Prostate gland (tissue), 2 donors: ENCODE data around the gene L1CAM. TPM values are rescaled to one million over a fixed set of nuclear protein-coding genes. Genes with fewer than 3 reads are reported as not detected.

Source experiments
- DNase-seq: peaks from one replicate; pipeline ENCODE4 v3.0.0-alpha.2; 2019; ENCODE audit warnings: low spot score
- H3K27ac ChIP-seq, 2 donors: fragments of 200-600 bp; sonication (generic); 2 replicates each; pipeline ENCODE4 v1.5.1; 2017 to 2019
- H3K27me3 ChIP-seq: fragments of 200-600 bp; sonication (generic); replicated peaks from 2 replicates; pipeline ENCODE4 v1.5.1; 2019; ENCODE audit not compliant: insufficient read depth
- H3K36me3 ChIP-seq, 2 donors: fragments of 200-600 bp; sonication (generic); 1 replicate in 1 of 2; 2 replicates in 1 of 2; pipeline versions ENCODE4 v1.5.1 to v1.8.1; 2017 to 2019
- H3K4me1 ChIP-seq: fragments of 200-600 bp; sonication (generic); replicated peaks from 2 replicates; pipeline ENCODE4 v1.5.1; 2019
- H3K4me3 ChIP-seq, 2 donors: fragments of 200-600 bp; sonication (generic); 2 replicates each; pipeline ENCODE4 v1.5.1; 2017 to 2019
- H3K9me3 ChIP-seq: fragments of 200-600 bp; sonication (generic); 2 replicates; pipeline ENCODE4 v1.5.1; 2017
- POLR2A ChIP-seq: fragments of 450-650 bp; IDR thresholded peaks from one replicate; pipeline ENCODE4 v1.6.1; 2016; ENCODE audit warnings: antibody characterized with exemption, mild to moderate bottlenecking
- POLR2AphosphoS5 ChIP-seq: sonication (generic); formaldehyde crosslinking; IDR thresholded peaks from one replicate; pipeline ENCODE4 v1.6.1; 2017; ENCODE audit warnings: antibody characterized with exemption
- WGBS: methylation state at CpG from one replicate; pipeline ENCODE4 v1.1.5; 2018; 5-methylcytosine and 5-hydroxymethylcytosine counted together
- intact Hi-C: fragments of 100-400 bp; cut with DNase I; formaldehyde crosslinking; loops from one replicate; pipeline ENCODE4 v1.14.2; 2022
- total RNA-seq, 2 donors: library from RNA; depleted of rRNA; stranded (reverse); fragments of >200 nt; gene quantifications; one replicate each; pipeline ENCODE4 v1.1.0, GENCODE V29; 2016
- TF ChIP-seq, protein P1 (sequence below), 4 experiments: fragments of 200-600 bp in 2 of 4; fragments of 450-650 bp in 2 of 4; sonication (generic) in 2 of 4; IDR thresholded peaks; 1 replicate in 3 of 4; 2 replicates in 1 of 4; pipeline ENCODE4 v1.5.1; 2016 to 2019; ENCODE audit warnings: antibody characterized with exemption in 4 of 4, mild to moderate bottlenecking in 2 of 4, moderate library complexity in 2 of 4

L1CAM gene
- total RNA-seq, 2 donors from 2014 or later = 0.73 to 18.0 TPM

DNA sequence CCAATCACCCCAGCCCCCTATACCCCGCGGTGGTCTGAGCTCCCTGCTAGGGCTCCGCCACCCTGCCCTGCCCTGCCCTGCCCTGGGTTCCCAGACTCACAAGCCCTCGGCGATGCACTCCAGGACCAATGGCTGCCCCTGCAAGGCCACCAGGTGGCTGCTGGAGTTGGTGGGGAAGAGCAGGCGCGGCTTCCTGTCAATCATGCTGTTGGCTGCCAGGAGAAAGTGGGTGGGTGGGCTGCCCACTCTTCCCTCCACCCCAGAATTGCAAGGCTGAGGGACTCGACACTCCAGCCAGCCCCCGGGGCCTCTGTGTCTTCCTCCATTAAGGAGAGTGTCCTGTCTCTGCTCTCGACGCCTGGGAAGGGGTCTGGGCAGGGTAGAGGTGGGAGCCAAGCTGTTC is 15.7 kb downstream of the L1CAM start:
- intact Hi-C loops = no loop called here
- no peak for DNase-seq
- Histone ChIP-seq H3K4me3 (no peak overlapping the region), H3K27me3 (no peaks in the 10 kb centered on the region), H3K27ac (no peak overlapping the region), H3K36me3 (no peaks in the 10 kb centered on the region), H3K4me1 (no peaks in the 10 kb centered on the region), H3K9me3 (no peaks in the 10 kb centered on the region)
- TF ChIP-seq, protein P1, sequence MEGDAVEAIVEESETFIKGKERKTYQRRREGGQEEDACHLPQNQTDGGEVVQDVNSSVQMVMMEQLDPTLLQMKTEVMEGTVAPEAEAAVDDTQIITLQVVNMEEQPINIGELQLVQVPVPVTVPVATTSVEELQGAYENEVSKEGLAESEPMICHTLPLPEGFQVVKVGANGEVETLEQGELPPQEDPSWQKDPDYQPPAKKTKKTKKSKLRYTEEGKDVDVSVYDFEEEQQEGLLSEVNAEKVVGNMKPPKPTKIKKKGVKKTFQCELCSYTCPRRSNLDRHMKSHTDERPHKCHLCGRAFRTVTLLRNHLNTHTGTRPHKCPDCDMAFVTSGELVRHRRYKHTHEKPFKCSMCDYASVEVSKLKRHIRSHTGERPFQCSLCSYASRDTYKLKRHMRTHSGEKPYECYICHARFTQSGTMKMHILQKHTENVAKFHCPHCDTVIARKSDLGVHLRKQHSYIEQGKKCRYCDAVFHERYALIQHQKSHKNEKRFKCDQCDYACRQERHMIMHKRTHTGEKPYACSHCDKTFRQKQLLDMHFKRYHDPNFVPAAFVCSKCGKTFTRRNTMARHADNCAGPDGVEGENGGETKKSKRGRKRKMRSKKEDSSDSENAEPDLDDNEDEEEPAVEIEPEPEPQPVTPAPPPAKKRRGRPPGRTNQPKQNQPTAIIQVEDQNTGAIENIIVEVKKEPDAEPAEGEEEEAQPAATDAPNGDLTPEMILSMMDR (IDR thresholded peaks at IDR 0.05) = no peak
- TF ChIP-seq POLR2A = no peak
- TF ChIP-seq POLR2AphosphoS5 = no peak
- 66% methylated on average over 4 of the region's 11 CpGs for WGBS

DNA sequence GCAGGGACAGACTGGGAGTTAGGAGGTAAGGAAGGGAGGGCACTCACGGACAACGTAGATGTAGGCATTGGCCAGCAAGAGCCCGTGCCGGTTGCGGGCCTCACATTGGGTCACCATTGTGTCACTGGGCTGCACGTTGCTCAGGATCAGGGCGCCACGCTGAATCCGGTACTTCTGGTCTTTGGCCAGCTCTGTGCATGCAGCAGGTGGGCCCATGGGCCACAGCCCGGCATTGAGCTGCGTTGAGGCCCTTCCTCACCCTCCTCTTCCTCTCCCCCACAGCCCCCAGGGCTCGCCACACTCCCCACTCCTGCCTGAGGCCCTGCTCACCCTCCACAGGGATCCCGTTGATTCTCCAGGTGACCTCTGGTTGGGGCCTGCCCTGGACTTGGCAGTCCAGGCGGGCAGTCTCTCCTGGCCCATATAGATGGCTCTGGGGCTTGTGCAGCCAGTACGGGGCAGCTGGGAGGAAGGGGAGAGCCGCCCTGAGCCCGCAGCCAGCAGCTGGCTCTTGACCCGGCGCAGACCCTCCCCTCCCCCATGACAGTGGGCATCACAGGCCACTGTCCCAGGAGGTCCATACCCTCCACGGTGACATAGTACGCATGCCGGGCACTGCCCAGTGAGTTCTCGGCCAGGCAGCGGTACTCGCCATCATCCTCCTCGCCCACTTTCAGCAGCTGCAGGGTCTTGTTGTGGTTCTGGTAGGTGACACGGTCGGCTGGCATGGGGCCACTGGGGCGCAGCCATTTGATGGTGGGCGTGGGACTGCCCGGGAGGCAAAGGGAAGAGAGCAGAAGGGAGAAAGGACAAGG is 16.3 kb downstream of the L1CAM start:
- Histone ChIP-seq H3K36me3 (no peaks in the 10 kb centered on the region), H3K9me3 (no peaks in the 10 kb centered on the region), H3K4me3 (no peak overlapping the region), H3K27ac (no peak overlapping the region), H3K27me3 (no peaks in the 10 kb centered on the region), H3K4me1 (no peaks in the 10 kb centered on the region)
- intact Hi-C loops = no loop called here
- DNase-seq = no peak
- WGBS = 90% methylated on average over 25 of the region's 31 CpGs
- TF ChIP-seq POLR2AphosphoS5 (no peak), POLR2A (no peak)
- TF ChIP-seq, protein P1 (IDR thresholded peaks at IDR 0.05) = no peak

DNA sequence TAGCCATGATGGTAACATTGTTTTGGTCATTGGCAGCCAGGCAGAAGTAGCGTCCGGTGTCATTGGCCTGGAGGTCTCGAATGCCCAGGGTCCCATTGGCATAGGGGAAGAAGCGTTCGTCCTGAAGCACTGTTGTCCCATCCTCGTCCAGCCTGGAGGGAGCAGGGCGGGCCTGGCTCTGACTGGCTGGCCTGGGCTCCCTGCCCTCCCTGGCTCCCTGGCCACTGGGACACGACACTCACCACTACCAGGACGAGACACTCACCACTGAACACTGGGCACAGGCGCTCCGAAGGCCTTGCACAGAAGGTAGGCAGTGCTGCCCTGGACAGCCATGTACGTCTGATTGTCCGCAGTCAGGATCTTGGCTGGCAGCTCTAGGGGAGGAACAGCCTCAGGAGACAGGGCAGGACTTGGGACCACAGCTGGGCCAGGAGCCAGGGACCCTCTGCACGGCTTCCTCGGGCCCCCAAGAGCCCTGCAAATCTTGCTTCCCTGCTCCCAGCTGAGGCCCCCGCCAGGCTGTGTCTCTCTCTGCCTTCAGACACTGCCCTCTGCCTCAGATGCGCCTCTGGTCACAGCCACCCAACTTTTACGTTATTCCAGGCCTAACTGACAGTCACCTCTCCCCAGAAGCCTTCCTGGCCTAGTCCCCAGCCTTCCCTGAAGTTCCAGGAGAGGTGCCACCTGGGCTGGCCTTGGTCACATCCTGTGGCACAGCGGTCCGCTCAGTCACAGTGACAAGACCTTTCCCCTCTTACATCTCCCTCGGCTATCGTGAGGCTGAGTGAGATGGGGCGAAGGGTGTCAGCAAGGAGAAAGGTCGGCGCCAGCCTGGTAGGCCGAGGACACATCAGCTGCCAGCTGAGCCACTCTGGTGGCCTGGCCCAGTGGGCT is 17.1 kb downstream of the L1CAM start:
- WGBS = 92% methylated on average over 19 of the region's 26 CpGs
- H3K9me3 ChIP-seq = no peaks in the 10 kb centered on the region
- no peak overlapping the region for H3K4me3 ChIP-seq
- TF ChIP-seq, protein P1 (IDR thresholded peaks at IDR 0.05) = no peak
- TF ChIP-seq POLR2AphosphoS5 (no peak), POLR2A (no peak)
- no peak overlapping the region for H3K27ac ChIP-seq
- H3K4me1 ChIP-seq = no peaks in the 10 kb centered on the region
- no peaks in the 10 kb centered on the region for H3K27me3 ChIP-seq
- H3K36me3 ChIP-seq = no peaks in the 10 kb centered on the region
- no peak for DNase-seq
- intact Hi-C loops = no loop called here

DNA sequence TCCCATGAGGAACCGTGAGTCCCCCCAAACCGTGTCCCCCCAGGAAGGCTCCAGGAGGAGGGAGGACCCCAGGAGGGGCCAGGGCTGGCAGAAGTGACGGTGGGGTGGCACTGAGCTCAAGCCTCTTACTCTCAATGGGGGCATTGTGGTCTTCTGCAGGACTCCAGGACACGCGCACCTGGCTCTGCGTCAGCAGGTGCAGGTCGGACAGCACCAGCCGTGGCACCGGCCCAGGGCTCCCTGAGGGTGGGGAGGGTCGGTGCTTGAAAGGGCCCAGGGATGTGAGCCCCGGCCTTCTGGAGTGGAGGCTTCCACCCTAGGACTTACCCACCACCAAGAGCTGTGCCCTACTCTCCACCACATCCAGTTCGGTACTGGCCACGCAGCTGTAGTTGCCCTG is 18.3 kb downstream of the L1CAM start:
- intact Hi-C loops = no loop called here
- WGBS = 98% methylated on average over 4 of the region's 13 CpGs
- Histone ChIP-seq H3K36me3 (no peaks in the 10 kb centered on the region), H3K27ac (no peak overlapping the region), H3K4me1 (no peaks in the 10 kb centered on the region), H3K27me3 (no peaks in the 10 kb centered on the region), H3K4me3 (no peak overlapping the region), H3K9me3 (no peaks in the 10 kb centered on the region)
- DNase-seq = no peak
- no peak for TF ChIP-seq POLR2A
- TF ChIP-seq, protein P1 (IDR thresholded peaks at IDR 0.05) = no peak
- no peak for TF ChIP-seq POLR2AphosphoS5
